H1 (cell line): Measurements from ENCODE around the gene NFAM1. TPM values are rescaled to one million over a fixed set of nuclear protein-coding genes. Genes with fewer than 3 reads are reported as not detected.

ENCODE experiments used
- CTCF ChIA-PET: fragments of 300-600 bp; sonication (Branson Sonifier 250); formaldehyde crosslinking; loops from one replicate; lab custom pipeline; 2021; ENCODE audit not compliant: partially characterized antibody; lab: Charles Lee
- POLR2A ChIA-PET: fragments of 300-600 bp; sonication (Branson Sonifier 250); formaldehyde crosslinking; loops from one replicate; lab custom pipeline; 2021; ENCODE audit warnings: inconsistent platforms; ENCODE audit not compliant: partially characterized antibody; lab: Charles Lee
- DNase-seq, 2 experiments: peaks; one replicate each; pipeline versions ENCODE4 v3.0.0 to v3.0.0-alpha.2; 2010 to 2022; ENCODE audit warnings: low spot score in 2 of 2, low read depth in 1 of 2, mixed read lengths in 1 of 2
- FAIRE-seq: peaks from 2 replicates; lab custom pipeline; 2011; peaks lifted over from hg19 to GRCh38; lab: Jason Lieb, UNC
- H2AFZ ChIP-seq: 2 replicates; pipeline ENCODE4 v1.8.1; 2012; ENCODE audit warnings: low read length, inconsistent platforms
- H2AK5ac ChIP-seq: 2 replicates; pipeline ENCODE4 v1.6.1; 2013; ENCODE audit warnings: low read depth, low read length
- H2BK120ac ChIP-seq: replicated peaks from 2 replicates; pipeline ENCODE3; 2013; ENCODE audit warnings: low read depth, low read length, inconsistent platforms
- H2BK12ac ChIP-seq: 2 replicates; pipeline ENCODE4 v1.6.1; 2013; ENCODE audit warnings: low read depth, low read length
- H2BK15ac ChIP-seq: 2 replicates; pipeline ENCODE4 v1.6.1; 2013; ENCODE audit warnings: low read length
- H2BK20ac ChIP-seq: 2 replicates; pipeline ENCODE4 v1.6.1; 2013; ENCODE audit warnings: low read length
- H2BK5ac ChIP-seq: 2 replicates; pipeline ENCODE4 v1.6.1; 2013; ENCODE audit warnings: low read depth, low read length
- H3K14ac ChIP-seq: 2 replicates; pipeline ENCODE4 v1.6.1; 2013; ENCODE audit warnings: inconsistent platforms; ENCODE audit not compliant: insufficient read length
- H3K18ac ChIP-seq: 2 replicates; pipeline ENCODE4 v1.6.1; 2013; ENCODE audit warnings: low read length; ENCODE audit errors: extremely low read depth
- H3K23ac ChIP-seq: 2 replicates; pipeline ENCODE4 v1.6.1; 2013; ENCODE audit warnings: inconsistent platforms; ENCODE audit not compliant: insufficient read length
- H3K23me2 ChIP-seq: 2 replicates; pipeline ENCODE4 v1.6.1; 2013; ENCODE audit warnings: low read depth, low read length
- H3K27ac ChIP-seq: 2 replicates; pipeline ENCODE4 v1.6.1; 2011; ENCODE audit warnings: low read depth, low read length, inconsistent platforms
- H3K27me3 ChIP-seq, 4 experiments: replicated peaks in 1 of 4; 1 replicate in 1 of 4; 2 replicates in 3 of 4; pipeline versions ENCODE4 v1.6.1 to v1.8.1; 2011 to 2013; ENCODE audit warnings: low read length in 3 of 4, mild to moderate bottlenecking in 3 of 4, inconsistent platforms in 2 of 4, mixed read lengths in 2 of 4, moderate library complexity in 1 of 4; ENCODE audit not compliant: control insufficient read depth in 3 of 4, insufficient read depth in 3 of 4; ENCODE audit errors: extremely low read depth in 1 of 4
- H3K36me3 ChIP-seq, 4 experiments: 2 replicates each; pipeline versions ENCODE4 v1.6.1 to v1.8.1; 2011 to 2013; ENCODE audit warnings: mild to moderate bottlenecking in 4 of 4, low read length in 3 of 4, moderate library complexity in 2 of 4, control low read depth in 1 of 4, inconsistent platforms in 1 of 4; ENCODE audit not compliant: insufficient read depth in 4 of 4, control insufficient read depth in 2 of 4
- H3K4ac ChIP-seq: replicated peaks from 2 replicates; pipeline ENCODE3; 2013; ENCODE audit warnings: low read length, low read depth, mixed read lengths, inconsistent platforms; ENCODE audit not compliant: insufficient read length
- H3K4me1 ChIP-seq, 4 experiments: replicated peaks in 1 of 4; 1 replicate in 1 of 4; 2 replicates in 3 of 4; pipeline versions ENCODE4 v1.6.1 to v1.8.1; 2011 to 2013; ENCODE audit warnings: low read length in 3 of 4, inconsistent platforms in 2 of 4, mixed read lengths in 1 of 4; ENCODE audit not compliant: insufficient read depth in 4 of 4, control insufficient read depth in 3 of 4
- H3K4me2 ChIP-seq, 2 experiments: 2 replicates each; pipeline versions ENCODE4 v1.6.1 to v1.8.1; 2011 to 2013; ENCODE audit warnings: low read depth in 2 of 2, low read length in 2 of 2, control low read depth in 1 of 2, inconsistent platforms in 1 of 2, mild to moderate bottlenecking in 1 of 2; ENCODE audit not compliant: insufficient read depth in 1 of 2
- H3K4me3 ChIP-seq, 4 experiments: fragments of 200-600, 300-600 bp in 1 of 4; sonication (generic), shearing (Covaris generic), sonication (Bioruptor Twin) in 1 of 4; 2 replicates each; pipeline versions ENCODE4 v1.5.1 to v1.8.1; 2011 to 2016; ENCODE audit warnings: low read length in 4 of 4, low read depth in 3 of 4, control low read depth in 2 of 4, inconsistent platforms in 2 of 4, mild to moderate bottlenecking in 2 of 4, mixed read lengths in 1 of 4, moderate library complexity in 1 of 4; ENCODE audit not compliant: insufficient read depth in 2 of 4; ENCODE audit errors: extremely low read depth in 1 of 4
- H3K56ac ChIP-seq: replicated peaks from 2 replicates; pipeline ENCODE3; 2013; ENCODE audit warnings: low read depth, mild to moderate bottlenecking, mixed read lengths, low read length, inconsistent platforms; ENCODE audit not compliant: insufficient read length
- H3K79me1 ChIP-seq: 2 replicates; pipeline ENCODE4 v1.6.1; 2013; ENCODE audit warnings: low read depth, low read length, control low read depth
- H3K79me2 ChIP-seq, 2 experiments: 2 replicates each; pipeline versions ENCODE4 v1.6.1 to v1.8.1; 2012 to 2013; ENCODE audit warnings: low read length in 2 of 2, mild to moderate bottlenecking in 2 of 2, inconsistent platforms in 1 of 2; ENCODE audit not compliant: insufficient read depth in 2 of 2, control insufficient read depth in 1 of 2
- H3K9ac ChIP-seq, 4 experiments: replicated peaks in 1 of 4; 1 replicate in 1 of 4; 2 replicates in 3 of 4; pipeline versions ENCODE4 v1.6.1 to v1.8.1; 2011 to 2013; ENCODE audit warnings: low read depth in 3 of 4, low read length in 3 of 4, control low read depth in 2 of 4, mild to moderate bottlenecking in 2 of 4, moderate library complexity in 2 of 4, inconsistent platforms in 1 of 4; ENCODE audit errors: extremely low read depth in 1 of 4
- H3K9me3 ChIP-seq, 2 experiments: 2 replicates each; pipeline versions ENCODE4 v1.6.1 to v1.8.1; 2012 to 2013; ENCODE audit warnings: mild to moderate bottlenecking in 2 of 2, moderate library complexity in 2 of 2, control low read depth in 1 of 2, inconsistent platforms in 1 of 2, low read depth in 1 of 2, low read length in 1 of 2, mixed read lengths in 1 of 2; ENCODE audit not compliant: insufficient read depth in 2 of 2
- H4K20me1 ChIP-seq, 2 experiments: replicated peaks in 1 of 2; 2 replicates each; pipeline versions ENCODE3 to v1.8.1; 2011 to 2013; ENCODE audit warnings: inconsistent platforms in 2 of 2, low read length in 2 of 2, mild to moderate bottlenecking in 1 of 2; ENCODE audit not compliant: insufficient read depth in 2 of 2, control insufficient read depth in 1 of 2
- H4K5ac ChIP-seq: 2 replicates; pipeline ENCODE4 v1.6.1; 2013; ENCODE audit warnings: low read length, low read depth, mixed read lengths, inconsistent platforms; ENCODE audit not compliant: insufficient read length
- H4K8ac ChIP-seq: 2 replicates; pipeline ENCODE4 v1.8.0; 2013; ENCODE audit warnings: mild to moderate bottlenecking, moderate library complexity, low read length, inconsistent platforms; ENCODE audit not compliant: insufficient read depth; ENCODE audit errors: extremely low read depth
- H4K91ac ChIP-seq: replicated peaks from 2 replicates; pipeline ENCODE3; 2013; ENCODE audit warnings: low read length, mixed read lengths, inconsistent platforms; ENCODE audit not compliant: insufficient read length
- CHD2 ChIP-seq: IDR thresholded peaks from 2 replicates; pipeline ENCODE4 v1.6.1; 2012; ENCODE audit warnings: low read length, improper control_type of control experiment
- JUN ChIP-seq: IDR thresholded peaks from 2 replicates; pipeline ENCODE4 v1.6.1; 2011; ENCODE audit warnings: low read depth, mild to moderate bottlenecking, improper control_type of control experiment, low read length
- KDM1A ChIP-seq: fragments of 200-600, 300-600 bp; sonication (generic); IDR thresholded peaks from 2 replicates; pipeline ENCODE4 v1.7.1; 2016; ENCODE audit warnings: mild to moderate bottlenecking, low read length, borderline replicate concordance
- KDM5A ChIP-seq: fragments of 200-600 bp; IDR thresholded peaks from 2 replicates; pipeline ENCODE4 v1.7.1; 2012; ENCODE audit warnings: mild to moderate bottlenecking, low read length, inconsistent platforms, mixed read lengths
- NRF1 ChIP-seq: IDR thresholded peaks from 2 replicates; pipeline ENCODE4 v1.6.1; 2011; ENCODE audit warnings: mild to moderate bottlenecking, low read depth, low read length, improper control_type of control experiment
- RXRA ChIP-seq: IDR thresholded peaks from 2 replicates; pipeline ENCODE4 v1.6.1; 2011; ENCODE audit warnings: low read depth, mild to moderate bottlenecking, low read length, moderate library complexity; ENCODE audit not compliant: insufficient read depth
- SUZ12 ChIP-seq: fragments of 200-600 bp; sonication (generic); IDR thresholded peaks from 2 replicates; pipeline ENCODE4 v1.6.1; 2012; ENCODE audit warnings: mild to moderate bottlenecking, inconsistent platforms, low read length, moderate library complexity, mixed read lengths
- TAF7 ChIP-seq: optimal IDR thresholded peaks from 2 replicates; pipeline ENCODE3; 2011; ENCODE audit warnings: low read depth, mild to moderate bottlenecking, inconsistent platforms, low read length, moderate library complexity, borderline replicate concordance
- USF2 ChIP-seq: IDR thresholded peaks from 2 replicates; pipeline ENCODE4 v1.6.1; 2011; ENCODE audit warnings: low read length, improper control_type of control experiment
- WGBS, 2 experiments: shearing (Covaris generic) in 1 of 2; methylation state at CpG; one replicate each; pipeline versions ENCODE4 v1.1.6 to v1.1.7; 2013 to 2015; ENCODE audit warnings: low lambda C conversion rate in 2 of 2, mixed read lengths in 2 of 2, inconsistent platforms in 1 of 2, low coverage in 1 of 2, missing lambda C conversion rate in 1 of 2; ENCODE audit not compliant: insufficient replicate concordance in 2 of 2, insufficient coverage in 1 of 2, insufficient read length in 1 of 2; ENCODE audit errors: extremely low coverage in 1 of 2, missing lambda C conversion rate in 1 of 2; 5-methylcytosine and 5-hydroxymethylcytosine counted together
- polyA plus RNA-seq, 7 experiments: library from polyadenylated mRNA; depleted of rRNA in 3 of 7; stranded (reverse) in 5 of 7; unstranded in 2 of 7; fragments of >200 nt in 5 of 7; fragments of 200-250 nt in 2 of 7; gene quantifications; 1 replicate in 5 of 7; 2 replicates in 1 of 7; 4 replicates in 1 of 7; pipeline versions ENCODE4 v1.2.1 to v1.2.3, GENCODE V29; 2011 to 2013; ENCODE audit warnings: missing spikeins in 2 of 7, mixed read lengths in 2 of 7
- total RNA-seq: library from RNA; stranded (reverse); fragmentation: NEBNext Ultra II Directional; extraction: Animal tissue kit (Norgen Biotek cat#: 25700); gene quantifications from 2 replicates; pipeline ENCODE4 v1.2.1, GENCODE V29; 2021
- TF ChIP-seq, protein P1 (sequence below), 3 experiments: IDR thresholded peaks; 1 replicate in 2 of 3; 2 replicates in 1 of 3; pipeline versions ENCODE4 v1.5.1 to v1.6.1; 2011; ENCODE audit warnings: low read length in 3 of 3, mild to moderate bottlenecking in 3 of 3, inconsistent platforms in 2 of 3, low read depth in 1 of 3, moderate library complexity in 1 of 3; ENCODE audit not compliant: insufficient read depth in 1 of 3; ENCODE audit errors: control extremely low read depth in 1 of 3

NFAM1 gene
- total and polyA plus RNA-seq, 2 of the 8 experiments (the other 6 are each of a cell fraction or from before 2014, with no cell fraction given), result 0.62 to 0.73 TPM

DNA sequence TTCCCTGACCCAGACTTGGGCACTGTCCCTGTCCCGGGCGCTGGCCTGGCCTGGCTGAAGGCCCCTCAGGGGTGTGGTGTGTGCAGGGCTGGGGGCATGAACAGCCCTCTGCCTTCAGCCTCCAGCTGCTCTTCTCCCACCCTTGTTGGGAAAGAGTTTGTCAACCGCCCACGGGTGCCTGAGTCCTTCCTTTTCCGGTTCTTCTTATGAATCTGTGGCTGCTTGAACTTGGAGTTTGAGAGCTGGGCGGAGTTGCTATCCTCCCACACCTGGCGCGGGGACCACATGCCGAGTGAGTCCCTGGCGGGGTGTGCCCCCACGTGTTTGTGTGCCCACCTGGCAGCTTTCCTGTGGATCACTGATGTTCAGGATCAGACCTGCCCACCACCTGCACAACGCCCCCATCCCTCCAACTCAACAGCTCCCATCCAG, 13.4 kb downstream of the NFAM1 start:
- H3K9me3 ChIP-seq, result no peaks in the 10 kb centered on the region
- H2BK20ac ChIP-seq, result no peak overlapping the region
- H3K27ac ChIP-seq, result no peak overlapping the region
- no peak overlapping the region for H2AFZ ChIP-seq
- H2AK5ac ChIP-seq, result no peak overlapping the region
- peaks cover 0 to 6% (median 0%) of the 10 kb centered on the region in 4 experiments; a peak in 3 of 7 replicates for H3K4me1 ChIP-seq
- H3K4me2 ChIP-seq, result no peak overlapping the region
- 86% methylated on average over 10 of the region's 12 CpGs; no CpG with 5 or more reads in 1 of the 2 experiments for WGBS, 2 experiments
- no peak overlapping the region for H2BK12ac ChIP-seq
- H3K4ac ChIP-seq, result no peak overlapping the region
- H2BK5ac ChIP-seq, result no peak overlapping the region
- no peaks in the 10 kb centered on the region for H4K20me1 ChIP-seq
- no peaks in the 10 kb centered on the region for H3K23me2 ChIP-seq
- no peak overlapping the region for H3K4me3 ChIP-seq
- H3K56ac ChIP-seq, result no peak overlapping the region
- H3K18ac ChIP-seq, result no peak overlapping the region
- POLR2A ChIA-PET, result interaction anchor here (0.5 to 1.3 kb wide), 2 partner anchors 13 to 14 kb away, joined by 3 to 4 read pairs; partner anchors contain the start of gene NFAM1
- no peak overlapping the region for H3K23ac ChIP-seq
- CTCF ChIA-PET, result interaction anchor here (0.8 to 9.9 kb wide), 3 partner anchors 14 to 53 kb away, joined by 3 to 46 read pairs (median 14); no protein-coding TSS in a partner anchor
- no peak overlapping the region for H3K9ac ChIP-seq
- no peaks in the 10 kb centered on the region for H3K79me1 ChIP-seq
- no peak for FAIRE-seq
- peak in 1 of 2 experiments; percentile 43 for DNase-seq
- no peaks in the 10 kb centered on the region for H3K27me3 ChIP-seq
- H3K36me3 ChIP-seq, result no peaks in the 10 kb centered on the region
- H4K5ac ChIP-seq, result no peak overlapping the region
- no peaks in the 10 kb centered on the region for H3K79me2 ChIP-seq
- H2BK15ac ChIP-seq, result no peak overlapping the region
- H4K91ac ChIP-seq, result no peak overlapping the region
- H2BK120ac ChIP-seq, result no peak overlapping the region
- H4K8ac ChIP-seq, result no peak overlapping the region
- H3K14ac ChIP-seq, result no peak overlapping the region
- TF ChIP-seq NRF1, result no peak
- no peak for TF ChIP-seq RXRA
- no peak for TF ChIP-seq CHD2
- no peak for TF ChIP-seq SUZ12
- no peak for TF ChIP-seq USF2
- no peak for TF ChIP-seq TAF7
- TF ChIP-seq KDM1A, result no peak
- TF ChIP-seq, protein P1, sequence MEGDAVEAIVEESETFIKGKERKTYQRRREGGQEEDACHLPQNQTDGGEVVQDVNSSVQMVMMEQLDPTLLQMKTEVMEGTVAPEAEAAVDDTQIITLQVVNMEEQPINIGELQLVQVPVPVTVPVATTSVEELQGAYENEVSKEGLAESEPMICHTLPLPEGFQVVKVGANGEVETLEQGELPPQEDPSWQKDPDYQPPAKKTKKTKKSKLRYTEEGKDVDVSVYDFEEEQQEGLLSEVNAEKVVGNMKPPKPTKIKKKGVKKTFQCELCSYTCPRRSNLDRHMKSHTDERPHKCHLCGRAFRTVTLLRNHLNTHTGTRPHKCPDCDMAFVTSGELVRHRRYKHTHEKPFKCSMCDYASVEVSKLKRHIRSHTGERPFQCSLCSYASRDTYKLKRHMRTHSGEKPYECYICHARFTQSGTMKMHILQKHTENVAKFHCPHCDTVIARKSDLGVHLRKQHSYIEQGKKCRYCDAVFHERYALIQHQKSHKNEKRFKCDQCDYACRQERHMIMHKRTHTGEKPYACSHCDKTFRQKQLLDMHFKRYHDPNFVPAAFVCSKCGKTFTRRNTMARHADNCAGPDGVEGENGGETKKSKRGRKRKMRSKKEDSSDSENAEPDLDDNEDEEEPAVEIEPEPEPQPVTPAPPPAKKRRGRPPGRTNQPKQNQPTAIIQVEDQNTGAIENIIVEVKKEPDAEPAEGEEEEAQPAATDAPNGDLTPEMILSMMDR (IDR thresholded peaks at IDR 0.05; ENCODE audit: control extremely low read depth in 1 of 3, insufficient read depth in 1 of 3, low read depth in 1 of 3, low read length in 3 of 3), result no peak
- no peak for TF ChIP-seq JUN
- no peak for TF ChIP-seq KDM5A
